Breast epithelium (tissue), 4 donors: ENCODE results near the gene HCRTR2. TPM values are rescaled to one million over a fixed set of nuclear protein-coding genes. Genes with fewer than 3 reads are reported as not detected.
"Not testable (repeated sequence)": the region's sequence is repeated elsewhere in the genome, so short reads cannot be mapped to it uniquely, and the experiment has no call there.

ENCODE experiments used
- DNase-seq, 2 donors: peaks; one replicate each; pipeline ENCODE4 v3.0.0-alpha.2; 2019; ENCODE audit warnings: low spot score in 2 of 2
- H3K27ac ChIP-seq, 2 donors: fragments of 200-600 bp; sonication (generic) in 1 of 2; one replicate each; pipeline ENCODE4 v1.5.1; 2016 to 2019; ENCODE audit warnings: mild to moderate bottlenecking in 1 of 2
- H3K27me3 ChIP-seq, 2 donors: fragments of 200-600 bp; sonication (generic) in 1 of 2; one replicate each; pipeline versions ENCODE4 v1.5.1 to v1.6.0; 2017 to 2019; ENCODE audit warnings: control low read depth in 1 of 2, mild to moderate bottlenecking in 1 of 2
- H3K36me3 ChIP-seq: fragments of 200-600 bp; one replicate; pipeline ENCODE4 v1.5.1; 2019
- H3K4me1 ChIP-seq, 2 donors: fragments of 200-600 bp; sonication (generic); one replicate each; pipeline ENCODE4 v1.5.1; 2016 to 2019; ENCODE audit warnings: control low read depth in 1 of 2
- H3K4me3 ChIP-seq, 3 donors: fragments of 200-600 bp; sonication (generic); 1 replicate in 2 of 3; 2 replicates in 1 of 3; pipeline ENCODE4 v1.5.1; 2016 to 2019; ENCODE audit warnings: mild to moderate bottlenecking in 3 of 3, moderate library complexity in 2 of 3
- H3K9me3 ChIP-seq, 2 donors: fragments of 200-600 bp; sonication (generic) in 1 of 2; one replicate each; pipeline ENCODE4 v1.5.1; 2016 to 2019; ENCODE audit warnings: control low read depth in 1 of 2
- POLR2A ChIP-seq: fragments of 450-650 bp; IDR thresholded peaks from one replicate; pipeline ENCODE4 v1.6.1; 2016; ENCODE audit warnings: antibody characterized with exemption, mild to moderate bottlenecking, moderate library complexity
- POLR2AphosphoS5 ChIP-seq, 3 donors: sonication (generic); formaldehyde crosslinking; IDR thresholded peaks; one replicate each; pipeline ENCODE4 v1.6.1; 2017; ENCODE audit warnings: antibody characterized with exemption in 3 of 3
- intact Hi-C: fragments of 100-400 bp; cut with DNase I; formaldehyde crosslinking; loops from one replicate; pipeline ENCODE4 v1.15.1; 2023; ENCODE audit warnings: low total_unique reads
- total RNA-seq, 3 donors: library from RNA; depleted of rRNA; stranded (reverse); fragments of >200 nt; gene quantifications; one replicate each; pipeline ENCODE4 v1.1.0, GENCODE V29; 2016
- TF ChIP-seq, protein P1 (sequence below), 3 donors: fragments of 450-650 bp; IDR thresholded peaks; one replicate each; pipeline ENCODE4 v1.5.1; 2016 to 2017; ENCODE audit warnings: antibody characterized with exemption in 3 of 3, mild to moderate bottlenecking in 3 of 3, moderate library complexity in 3 of 3

HCRTR2 gene
- total RNA-seq, 3 donors from 2014 or later, result not detected

DNA sequence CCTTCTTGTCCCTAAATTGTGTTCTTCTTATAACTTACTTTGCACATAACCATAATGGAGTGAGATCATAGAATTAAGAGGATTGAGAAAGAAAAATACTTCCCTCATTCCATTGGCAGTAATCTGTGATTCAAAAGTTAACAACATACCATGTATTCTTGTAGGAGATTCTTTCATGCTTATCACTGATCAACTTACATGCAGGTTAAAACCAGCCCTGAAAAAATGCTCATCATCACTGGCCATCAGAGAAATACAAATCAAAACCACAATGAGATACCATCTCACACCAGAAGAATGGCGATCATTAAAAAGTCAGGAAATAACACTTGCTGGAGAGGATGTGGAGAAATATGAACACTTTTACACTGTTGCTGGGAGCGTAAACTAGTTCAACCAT is 116.4 kb downstream of the HCRTR2 start:
- intact Hi-C loops, result no loop called here

DNA sequence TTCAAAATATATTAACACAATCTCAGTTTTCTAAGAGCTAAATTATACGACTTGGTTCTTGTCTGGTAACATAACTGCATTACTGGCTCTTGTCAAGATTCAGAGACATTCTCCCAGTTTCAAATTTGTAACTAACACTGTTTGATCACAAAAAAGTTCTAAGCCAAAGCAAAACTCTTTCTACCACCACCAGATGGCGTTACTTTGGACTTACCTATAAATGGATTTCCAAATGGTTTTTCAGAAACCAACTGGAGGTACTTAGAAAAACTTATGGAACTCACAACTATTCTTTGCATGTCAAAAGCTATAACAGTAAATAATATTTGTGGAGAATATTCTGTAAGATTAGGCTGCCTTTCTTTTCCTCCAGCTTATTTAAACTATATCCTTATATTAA is 118.8 kb downstream of the HCRTR2 start:
- intact Hi-C loops, result no loop called here
- no peaks in the 10 kb centered on the region for H3K4me1 ChIP-seq
- no peaks in the 10 kb centered on the region for H3K36me3 ChIP-seq
- H3K9me3 ChIP-seq, result peaks cover 3 to 4% of the 10 kb centered on the region in 2 donors
- DNase-seq, result no peak
- no peaks in the 10 kb centered on the region for H3K27me3 ChIP-seq
- no peak overlapping the region for H3K27ac ChIP-seq
- H3K4me3 ChIP-seq, result no peak overlapping the region
- TF ChIP-seq POLR2AphosphoS5 (IDR thresholded peaks at IDR 0.05) (no peak), POLR2A (no peak)
- TF ChIP-seq, protein P1, sequence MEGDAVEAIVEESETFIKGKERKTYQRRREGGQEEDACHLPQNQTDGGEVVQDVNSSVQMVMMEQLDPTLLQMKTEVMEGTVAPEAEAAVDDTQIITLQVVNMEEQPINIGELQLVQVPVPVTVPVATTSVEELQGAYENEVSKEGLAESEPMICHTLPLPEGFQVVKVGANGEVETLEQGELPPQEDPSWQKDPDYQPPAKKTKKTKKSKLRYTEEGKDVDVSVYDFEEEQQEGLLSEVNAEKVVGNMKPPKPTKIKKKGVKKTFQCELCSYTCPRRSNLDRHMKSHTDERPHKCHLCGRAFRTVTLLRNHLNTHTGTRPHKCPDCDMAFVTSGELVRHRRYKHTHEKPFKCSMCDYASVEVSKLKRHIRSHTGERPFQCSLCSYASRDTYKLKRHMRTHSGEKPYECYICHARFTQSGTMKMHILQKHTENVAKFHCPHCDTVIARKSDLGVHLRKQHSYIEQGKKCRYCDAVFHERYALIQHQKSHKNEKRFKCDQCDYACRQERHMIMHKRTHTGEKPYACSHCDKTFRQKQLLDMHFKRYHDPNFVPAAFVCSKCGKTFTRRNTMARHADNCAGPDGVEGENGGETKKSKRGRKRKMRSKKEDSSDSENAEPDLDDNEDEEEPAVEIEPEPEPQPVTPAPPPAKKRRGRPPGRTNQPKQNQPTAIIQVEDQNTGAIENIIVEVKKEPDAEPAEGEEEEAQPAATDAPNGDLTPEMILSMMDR (IDR thresholded peaks at IDR 0.05), result no peak

More for the DNA sequence above, 116.4 kb downstream of the HCRTR2 start:
- no peaks in the 10 kb centered on the region for H3K27me3 ChIP-seq
- DNase-seq, result no peak
- no peaks in the 10 kb centered on the region for H3K9me3 ChIP-seq
- TF ChIP-seq, protein P1 (IDR thresholded peaks at IDR 0.05), result no peak
- no peak for TF ChIP-seq POLR2A
- TF ChIP-seq POLR2AphosphoS5 (IDR thresholded peaks at IDR 0.05), result no peak
- H3K36me3 ChIP-seq, result no peaks in the 10 kb centered on the region
- no peak overlapping the region for H3K4me3 ChIP-seq
- no peaks in the 10 kb centered on the region for H3K4me1 ChIP-seq
- no peak overlapping the region for H3K27ac ChIP-seq

DNA sequence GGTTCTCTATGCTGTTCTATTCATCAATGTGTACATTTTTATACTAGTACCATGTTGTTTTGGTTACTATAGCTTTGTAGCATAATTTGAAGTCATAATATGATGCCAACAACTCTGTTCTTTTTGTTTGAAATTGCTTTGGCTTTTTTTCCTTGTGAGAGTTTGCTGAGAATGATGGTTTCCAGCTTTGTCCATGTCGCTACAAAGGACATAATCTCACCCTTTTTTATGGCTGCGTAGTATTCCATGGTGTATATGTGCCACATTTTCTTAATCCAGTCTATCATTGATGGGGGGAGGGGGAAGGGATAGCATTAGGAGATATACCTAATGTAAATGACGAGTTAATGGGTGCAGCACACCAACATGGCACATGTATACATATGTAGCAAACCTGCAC is 122.9 kb downstream of the HCRTR2 start:
- H3K4me3 ChIP-seq, DNase-seq, H3K27me3 ChIP-seq, intact Hi-C loops, H3K4me1 ChIP-seq, H3K27ac ChIP-seq, H3K9me3 ChIP-seq, H3K36me3 ChIP-seq: not testable (repeated sequence)

DNA sequence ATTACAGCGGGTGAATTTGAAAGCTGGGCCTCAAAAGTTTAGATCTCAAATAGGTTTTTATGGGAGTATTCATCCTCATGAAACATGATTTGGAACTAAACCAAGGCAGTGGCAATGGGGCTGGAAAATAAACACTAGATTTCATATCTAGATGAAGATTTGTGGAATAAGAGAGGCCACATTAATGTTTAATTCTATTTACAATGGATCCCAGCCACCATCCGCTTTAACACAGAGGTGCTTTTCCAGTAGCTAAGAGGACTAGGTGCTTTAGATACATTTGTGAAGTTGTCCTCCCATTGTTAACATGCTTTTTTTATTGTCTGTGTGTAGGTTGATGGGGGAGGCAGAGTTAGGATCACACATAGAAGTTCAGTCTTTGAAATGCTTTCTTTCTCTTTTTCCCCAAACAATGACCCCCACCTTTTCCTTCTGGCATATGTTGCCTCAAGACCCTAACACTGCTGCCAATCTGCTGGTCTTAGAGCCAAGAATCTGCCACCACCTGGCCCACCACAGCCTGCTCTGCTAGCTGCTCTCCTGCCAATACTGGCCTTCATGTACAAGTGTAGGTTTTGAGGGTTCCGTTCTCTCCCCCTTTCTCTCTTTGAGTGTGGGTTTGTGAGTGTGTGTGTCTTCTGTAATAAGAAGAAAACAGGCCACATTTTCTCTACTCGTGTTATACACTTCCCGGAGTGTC is 125.1 kb downstream of the HCRTR2 start:
- intact Hi-C loops, result no loop called here
- DNase-seq, result no peak
- Histone ChIP-seq H3K4me1 (no peaks in the 10 kb centered on the region), H3K4me3 (no peak overlapping the region), H3K36me3 (no peaks in the 10 kb centered on the region), H3K27me3 (no peaks in the 10 kb centered on the region), H3K9me3 (peaks cover 3 to 4% of the 10 kb centered on the region in 2 donors), H3K27ac (no peak overlapping the region)
- no peak for TF ChIP-seq POLR2A
- TF ChIP-seq, protein P1 (IDR thresholded peaks at IDR 0.05), result no peak
- no peak for TF ChIP-seq POLR2AphosphoS5 (IDR thresholded peaks at IDR 0.05)

DNA sequence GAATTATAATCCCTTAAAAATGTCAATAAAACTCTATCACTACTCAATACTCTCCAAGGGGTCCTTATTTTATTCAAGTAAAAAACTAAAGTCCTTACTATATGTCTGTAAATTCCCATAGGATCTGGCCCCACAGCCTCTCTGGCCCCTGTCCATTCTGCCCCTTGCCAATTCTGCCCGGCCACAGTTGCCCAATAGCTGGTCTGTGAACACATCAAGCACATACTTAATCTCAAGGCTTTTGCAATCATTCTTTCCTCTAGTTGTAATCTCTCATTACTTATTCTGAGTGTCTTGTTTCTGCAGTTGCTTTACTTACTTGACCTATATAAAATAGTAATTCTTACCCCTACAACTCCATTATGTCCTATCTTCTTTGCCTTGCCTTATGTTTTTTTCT is 130.4 kb downstream of the HCRTR2 start:
- DNase-seq, result no peak
- TF ChIP-seq POLR2A (no peak), POLR2AphosphoS5 (IDR thresholded peaks at IDR 0.05) (no peak)
- TF ChIP-seq, protein P1 (IDR thresholded peaks at IDR 0.05), result no peak

More for the DNA sequence above, 130.4 kb downstream of the HCRTR2 start:
- H3K27me3 ChIP-seq, result no peaks in the 10 kb centered on the region
- H3K4me3 ChIP-seq, result no peak overlapping the region
- no peaks in the 10 kb centered on the region for H3K36me3 ChIP-seq
- no peak overlapping the region for H3K27ac ChIP-seq
- H3K4me1 ChIP-seq, result no peaks in the 10 kb centered on the region
- intact Hi-C loops, result no loop called here
- no peaks in the 10 kb centered on the region for H3K9me3 ChIP-seq
